Astrocyte (in vitro differentiated cells and primary cell): Measurements from ENCODE around the gene AKR1B15. TPM values are rescaled to one million over a fixed set of nuclear protein-coding genes. Genes with fewer than 3 reads are reported as not detected.

Source experiments
- DNase-seq: peaks from one replicate; pipeline ENCODE4 v3.0.0-alpha.2; 2010; ENCODE audit warnings: low read depth
- FAIRE-seq: peaks from 2 replicates; lab custom pipeline; 2011; peaks lifted over from hg19 to GRCh38; lab: Jason Lieb, UNC
- H2AFZ ChIP-seq: 2 replicates; pipeline ENCODE4 v1.6.0; 2012; ENCODE audit warnings: low read depth, low read length, inconsistent platforms
- H3K27ac ChIP-seq: 2 replicates; pipeline ENCODE4 v1.5.1; 2011; ENCODE audit warnings: low read depth, low read length, inconsistent platforms
- H3K27me3 ChIP-seq: 2 replicates; pipeline ENCODE4 v1.6.0; 2011; ENCODE audit warnings: low read length, inconsistent platforms; ENCODE audit not compliant: insufficient read depth
- H3K36me3 ChIP-seq: 2 replicates; pipeline ENCODE4 v1.5.1; 2011; ENCODE audit warnings: low read length, inconsistent platforms; ENCODE audit not compliant: insufficient read depth
- H3K4me1 ChIP-seq: 2 replicates; pipeline ENCODE4 v1.5.1; 2011; ENCODE audit warnings: low read length, inconsistent platforms; ENCODE audit not compliant: insufficient read depth
- H3K4me2 ChIP-seq: 2 replicates; pipeline ENCODE4 v1.6.0; 2012; ENCODE audit warnings: low read length, inconsistent platforms
- H3K4me3 ChIP-seq: 2 replicates; pipeline ENCODE4 v1.5.1; 2011; ENCODE audit warnings: low read depth, mild to moderate bottlenecking, low read length, inconsistent platforms; ENCODE audit not compliant: insufficient read depth
- H3K79me2 ChIP-seq: 2 replicates; pipeline ENCODE4 v1.6.0; 2012; ENCODE audit warnings: mild to moderate bottlenecking, low read length, inconsistent platforms; ENCODE audit not compliant: insufficient read depth
- H3K9ac ChIP-seq: 2 replicates; pipeline ENCODE4 v1.6.0; 2012; ENCODE audit warnings: mild to moderate bottlenecking, low read length, inconsistent platforms
- H3K9me3 ChIP-seq: 2 replicates; pipeline ENCODE4 v1.5.1; 2012; ENCODE audit warnings: low read depth, mild to moderate bottlenecking, low read length, inconsistent platforms; ENCODE audit not compliant: insufficient read depth
- H4K20me1 ChIP-seq: 2 replicates; pipeline ENCODE4 v1.6.0; 2012; ENCODE audit warnings: low read length, inconsistent platforms; ENCODE audit not compliant: insufficient read depth
- H3K27ac Mint-ChIP-seq: one replicate; pipeline ENCODE4 v1.8.0; 2021; ENCODE audit warnings: mild to moderate bottlenecking, mixed read lengths; ENCODE audit not compliant: unreplicated experiment
- H3K27me3 Mint-ChIP-seq: one replicate; pipeline ENCODE4 v1.8.0; 2021; ENCODE audit warnings: low read depth, mixed read lengths; ENCODE audit not compliant: unreplicated experiment
- H3K36me3 Mint-ChIP-seq: one replicate; pipeline ENCODE4 v1.8.0; 2021; ENCODE audit warnings: low read depth, mixed read lengths; ENCODE audit not compliant: unreplicated experiment
- H3K4me1 Mint-ChIP-seq: one replicate; pipeline ENCODE4 v1.8.0; 2021; ENCODE audit warnings: low read depth, mixed read lengths; ENCODE audit not compliant: unreplicated experiment
- H3K4me3 Mint-ChIP-seq: one replicate; pipeline ENCODE4 v1.8.0; 2021; ENCODE audit warnings: mild to moderate bottlenecking, moderate library complexity, mixed read lengths; ENCODE audit not compliant: unreplicated experiment
- H3K9me3 Mint-ChIP-seq: one replicate; pipeline ENCODE4 v1.8.0; 2021; ENCODE audit warnings: mild to moderate bottlenecking, mixed read lengths; ENCODE audit not compliant: unreplicated experiment
- EZH2 ChIP-seq: IDR thresholded peaks from 2 replicates; pipeline ENCODE4 v1.6.1; 2012; ENCODE audit warnings: mild to moderate bottlenecking, low read length, inconsistent platforms; ENCODE audit not compliant: insufficient read depth
- total RNA-seq: library from RNA; stranded (reverse); gene quantifications from 2 replicates; pipeline ENCODE4 v1.2.1, GENCODE V29; 2021
- TF ChIP-seq, protein P1 (sequence below): IDR thresholded peaks from 2 replicates; pipeline ENCODE4 v1.5.1; 2011; ENCODE audit warnings: low read depth, mild to moderate bottlenecking, inconsistent platforms, low read length, moderate library complexity; ENCODE audit not compliant: insufficient read depth

AKR1B15 gene
- total RNA-seq, 1 donor from 2014 or later = not detected

DNA sequence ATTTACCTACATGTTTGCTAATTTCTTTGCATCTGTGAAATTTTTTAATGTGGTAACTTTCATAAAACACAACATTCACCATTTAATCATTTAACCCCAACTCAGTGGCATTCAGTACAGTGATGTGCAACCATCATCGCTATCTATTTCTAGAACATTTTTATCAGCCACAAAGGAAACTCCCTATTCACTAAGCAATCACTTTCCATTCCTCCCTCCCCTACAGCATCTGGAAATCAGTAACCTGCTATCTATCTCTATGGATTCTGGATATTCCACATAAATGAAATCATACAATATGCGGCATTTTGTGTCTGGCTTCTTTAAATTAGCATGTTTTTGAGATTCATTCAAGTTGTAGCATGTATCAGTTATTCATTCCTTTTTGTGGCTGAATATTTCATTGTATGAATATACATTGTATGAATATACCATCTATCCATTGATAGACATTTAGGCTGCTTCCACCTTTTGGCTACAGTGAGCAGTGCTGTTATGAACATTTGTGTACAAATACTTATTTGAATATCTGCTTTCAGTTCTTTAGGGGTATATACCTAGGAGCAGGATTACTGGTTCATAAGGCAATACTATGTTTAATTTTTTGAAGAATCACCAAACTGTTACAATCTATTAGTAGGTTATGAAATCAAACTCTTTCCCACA is 78.3 kb downstream of the AKR1B15 start:
- Histone ChIP-seq H3K4me3 (no peak overlapping the region), H3K9me3 (no peaks in the 10 kb centered on the region), H4K20me1 (no peaks in the 10 kb centered on the region), H3K27me3 (no peaks in the 10 kb centered on the region), H3K4me1 (no peaks in the 10 kb centered on the region), H3K36me3 (no peaks in the 10 kb centered on the region), H2AFZ (no peak overlapping the region), H3K4me2 (no peak overlapping the region), H3K79me2 (no peaks in the 10 kb centered on the region), H3K27ac (no peak overlapping the region), H3K9ac (no peak overlapping the region)
- Mint-ChIP-seq H3K4me1 (peaks cover 9% of the 10 kb centered on the region), H3K27me3 (no peaks in the 10 kb centered on the region), H3K36me3 (no peaks in the 10 kb centered on the region), H3K9me3 (peaks cover 2% of the 10 kb centered on the region), H3K27ac (no peak overlapping the region), H3K4me3 (peak overlapping the region; percentile 3)
- FAIRE-seq (no peak), DNase-seq (no peak)
- TF ChIP-seq, protein P1, sequence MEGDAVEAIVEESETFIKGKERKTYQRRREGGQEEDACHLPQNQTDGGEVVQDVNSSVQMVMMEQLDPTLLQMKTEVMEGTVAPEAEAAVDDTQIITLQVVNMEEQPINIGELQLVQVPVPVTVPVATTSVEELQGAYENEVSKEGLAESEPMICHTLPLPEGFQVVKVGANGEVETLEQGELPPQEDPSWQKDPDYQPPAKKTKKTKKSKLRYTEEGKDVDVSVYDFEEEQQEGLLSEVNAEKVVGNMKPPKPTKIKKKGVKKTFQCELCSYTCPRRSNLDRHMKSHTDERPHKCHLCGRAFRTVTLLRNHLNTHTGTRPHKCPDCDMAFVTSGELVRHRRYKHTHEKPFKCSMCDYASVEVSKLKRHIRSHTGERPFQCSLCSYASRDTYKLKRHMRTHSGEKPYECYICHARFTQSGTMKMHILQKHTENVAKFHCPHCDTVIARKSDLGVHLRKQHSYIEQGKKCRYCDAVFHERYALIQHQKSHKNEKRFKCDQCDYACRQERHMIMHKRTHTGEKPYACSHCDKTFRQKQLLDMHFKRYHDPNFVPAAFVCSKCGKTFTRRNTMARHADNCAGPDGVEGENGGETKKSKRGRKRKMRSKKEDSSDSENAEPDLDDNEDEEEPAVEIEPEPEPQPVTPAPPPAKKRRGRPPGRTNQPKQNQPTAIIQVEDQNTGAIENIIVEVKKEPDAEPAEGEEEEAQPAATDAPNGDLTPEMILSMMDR = no peak
- TF ChIP-seq EZH2 = no peak

DNA sequence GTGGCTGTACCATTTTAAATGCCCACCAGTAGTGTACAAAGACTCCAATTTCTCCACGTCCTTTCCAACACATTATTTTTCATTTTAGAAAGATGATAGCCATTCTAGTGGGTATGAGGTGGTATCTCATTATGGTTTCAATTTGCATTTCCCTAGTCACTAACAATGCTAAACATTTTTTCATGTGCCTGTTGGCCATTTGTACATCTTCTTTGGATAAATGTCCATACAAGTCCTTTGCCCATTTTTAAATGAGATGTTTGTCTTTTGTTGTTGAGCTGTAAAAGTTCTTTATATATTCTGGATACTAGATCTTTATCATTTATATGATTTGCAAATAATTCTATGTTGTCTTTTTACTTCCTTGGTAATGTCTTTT is 78.9 kb downstream of the AKR1B15 start:
- no peak for TF ChIP-seq EZH2
- TF ChIP-seq, protein P1 = no peak
- Mint-ChIP-seq H3K9me3 (peaks cover 2% of the 10 kb centered on the region), H3K27ac (no peak overlapping the region), H3K4me3 (no peak overlapping the region), H3K36me3 (no peaks in the 10 kb centered on the region), H3K4me1 (peaks cover 9% of the 10 kb centered on the region), H3K27me3 (no peaks in the 10 kb centered on the region)
- Histone ChIP-seq H3K36me3 (no peaks in the 10 kb centered on the region), H3K9me3 (no peaks in the 10 kb centered on the region), H3K9ac (no peak overlapping the region), H3K4me2 (no peak overlapping the region), H4K20me1 (no peaks in the 10 kb centered on the region), H3K27me3 (no peaks in the 10 kb centered on the region), H3K4me3 (no peak overlapping the region), H3K4me1 (no peaks in the 10 kb centered on the region), H3K27ac (no peak overlapping the region), H3K79me2 (no peaks in the 10 kb centered on the region), H2AFZ (no peak overlapping the region)
- peak; percentile 58 for FAIRE-seq
- DNase-seq = no peak

DNA sequence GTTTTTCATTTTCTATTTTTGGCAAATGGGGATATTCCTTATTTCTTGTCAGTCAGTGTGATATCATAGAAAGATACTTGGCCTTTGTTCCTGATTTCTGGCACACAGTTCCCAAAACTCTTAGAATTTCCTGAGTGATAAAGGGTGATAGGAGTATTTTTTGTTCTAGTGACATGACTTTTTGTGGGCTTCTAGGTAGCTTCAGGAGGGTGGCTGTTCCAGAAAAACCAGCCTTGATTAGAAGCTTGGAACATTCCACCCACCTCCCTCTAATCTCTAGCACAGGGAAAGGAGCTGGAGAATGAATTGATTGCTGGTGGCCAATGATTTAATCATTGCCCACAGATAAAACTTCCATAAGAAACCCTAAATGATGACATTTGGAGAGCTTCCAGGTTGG is 80.5 kb downstream of the AKR1B15 start:
- H3K4me3 Mint-ChIP-seq = no peak overlapping the region
- H3K27ac Mint-ChIP-seq = no peak overlapping the region
- H3K4me1 Mint-ChIP-seq = peaks cover 9% of the 10 kb centered on the region
- Histone ChIP-seq H3K4me3 (no peak overlapping the region), H3K9ac (no peak overlapping the region), H3K27me3 (no peaks in the 10 kb centered on the region), H4K20me1 (no peaks in the 10 kb centered on the region), H2AFZ (no peak overlapping the region), H3K36me3 (no peaks in the 10 kb centered on the region), H3K4me1 (no peaks in the 10 kb centered on the region), H3K27ac (no peak overlapping the region), H3K9me3 (no peaks in the 10 kb centered on the region), H3K4me2 (no peak overlapping the region), H3K79me2 (no peaks in the 10 kb centered on the region)
- TF ChIP-seq EZH2 = no peak
- TF ChIP-seq, protein P1 = no peak
- H3K9me3 Mint-ChIP-seq = peaks cover 2% of the 10 kb centered on the region
- DNase-seq (no peak), FAIRE-seq (no peak)
- H3K27me3 Mint-ChIP-seq = no peaks in the 10 kb centered on the region
- no peaks in the 10 kb centered on the region for H3K36me3 Mint-ChIP-seq
